Measurements from ENCODE around the gene ETDC. TPM values are rescaled to one million over a fixed set of nuclear protein-coding genes. Genes with fewer than 3 reads are reported as not detected.

The ETDC gene
- polyA plus RNA-seq, 3 donors: not detected

GRCh38 chrX:135330706-135331105 is 21.4 kb downstream of the ETDC start:
- peak in 3 of 11 donors; percentile 12 to 18 (median 17) for DNase-seq (ENCODE audit: extremely low read depth in 1 of 11, low read depth in 9 of 11, low spot score in 4 of 11)

- DNase-seq (ENCODE audit: extremely low read depth in 1 of 11, low read depth in 9 of 11, low spot score in 4 of 11): no peak
Observed at GRCh38 chrX:135331525-135331924, 22.2 kb downstream of the ETDC start.

GRCh38 chrX:135340831-135341230 is 31.6 kb downstream of the ETDC start:
- DNase-seq (ENCODE audit: extremely low read depth in 1 of 11, low read depth in 9 of 11, low spot score in 4 of 11): no peak

- DNase-seq (ENCODE audit: extremely low read depth in 1 of 11, low read depth in 9 of 11, low spot score in 4 of 11): peak in 6 of 11 donors; percentile 20 to 33 (median 22)
Observed at GRCh38 chrX:135345107-135345589, 35.9 kb downstream of the ETDC start.

GRCh38 chrX:135346975-135347374 is 37.7 kb downstream of the ETDC start:
- no peak for DNase-seq (ENCODE audit: extremely low read depth in 1 of 11, low read depth in 9 of 11, low spot score in 4 of 11)

GRCh38 chrX:135347381-135348016 is 38.2 kb downstream of the ETDC start:
- DNase-seq (ENCODE audit: extremely low read depth in 1 of 11, low read depth in 9 of 11, low spot score in 4 of 11): no peak

GRCh38 chrX:135354288-135354687 is 45.0 kb downstream of the ETDC start:
- DNase-seq (ENCODE audit: extremely low read depth in 1 of 11, low read depth in 9 of 11, low spot score in 4 of 11): no peak

Other genes starting within 250 kb of the ETDC start
- gene SMIM10L2B, start 210.8 kb upstream of the ETDC start, polyA plus RNA-seq (ENCODE audit: insufficient read length in 3 of 3): 1 to 10 TPM; 5.9 to 7.7 (median 6.8) TPM
- not detected for gene ETDB, start 189.0 kb upstream of the ETDC start, polyA plus RNA-seq (ENCODE audit: insufficient read length in 3 of 3)
- under 1 TPM; 0.20 to 0.30 (median 0.20) TPM for gene CT55, start 138.1 kb upstream of the ETDC start, polyA plus RNA-seq (ENCODE audit: insufficient read length in 3 of 3)
- gene ETDA, start 57.4 kb upstream of the ETDC start, polyA plus RNA-seq (ENCODE audit: insufficient read length in 3 of 3): not detected
- gene ZNF75D, start 34.6 kb downstream of the ETDC start, polyA plus RNA-seq (ENCODE audit: insufficient read length in 3 of 3): 10 to 100 TPM; 17.7 to 21.2 (median 19.4) TPM
- 10 to 100 TPM; 11.6 to 14.9 (median 13.8) TPM for gene ZNF449, start 35.3 kb downstream of the ETDC start, polyA plus RNA-seq (ENCODE audit: insufficient read length in 3 of 3)
- gene SMIM10L2A, start 112.5 kb downstream of the ETDC start, polyA plus RNA-seq (ENCODE audit: insufficient read length in 3 of 3): 10 to 100 TPM; 10.1 to 11.2 (median 10.8) TPM
- gene INTS6L, start 211.2 kb downstream of the ETDC start, polyA plus RNA-seq (ENCODE audit: insufficient read length in 3 of 3): 10 to 100 TPM; 21.6 to 27.2 (median 23.3) TPM